Activated T-cell treated with anti-CD3 and anti-CD28 coated beads, Interleukin-2, amount 50 U/mL, for 4 hours (primary cell): ENCODE data around the gene PTAFR. TPM values are rescaled to one million over a fixed set of nuclear protein-coding genes. Genes with fewer than 3 reads are reported as not detected.

ENCODE experiments used
- ATAC-seq, 2 donors: fragments of 200-7000 bp; cut with Tn5 transposase; one replicate each; pipeline ENCODE4 v1.10.0; 2021
- DNase-seq: peaks from one replicate; pipeline ENCODE4 v3.0.0-alpha.2; 2020
- H3K27me3 Mint-ChIP-seq: one replicate; pipeline ENCODE4 v1.8.0; 2021; ENCODE audit warnings: low read depth, mixed read lengths
- H3K36me3 Mint-ChIP-seq: one replicate; pipeline ENCODE4 v1.8.0; 2022; ENCODE audit warnings: mixed read lengths; ENCODE audit not compliant: insufficient read depth
- H3K4me1 Mint-ChIP-seq: one replicate; pipeline ENCODE4 v1.8.0; 2021; ENCODE audit warnings: low read depth, mixed read lengths
- H3K4me3 Mint-ChIP-seq: one replicate; pipeline ENCODE4 v1.8.0; 2021; ENCODE audit warnings: mild to moderate bottlenecking, moderate library complexity, mixed read lengths
- H3K9me3 Mint-ChIP-seq: one replicate; pipeline ENCODE4 v1.8.0; 2021; ENCODE audit warnings: mixed read lengths
- total RNA-seq, 3 donors: library from RNA; stranded (reverse); gene quantifications; one replicate each; pipeline ENCODE4 v1.2.1, GENCODE V29; 2021

PTAFR gene
- total RNA-seq, 3 donors from 2014 or later: 0.96 to 3.4 (median 1.3) TPM

DNA sequence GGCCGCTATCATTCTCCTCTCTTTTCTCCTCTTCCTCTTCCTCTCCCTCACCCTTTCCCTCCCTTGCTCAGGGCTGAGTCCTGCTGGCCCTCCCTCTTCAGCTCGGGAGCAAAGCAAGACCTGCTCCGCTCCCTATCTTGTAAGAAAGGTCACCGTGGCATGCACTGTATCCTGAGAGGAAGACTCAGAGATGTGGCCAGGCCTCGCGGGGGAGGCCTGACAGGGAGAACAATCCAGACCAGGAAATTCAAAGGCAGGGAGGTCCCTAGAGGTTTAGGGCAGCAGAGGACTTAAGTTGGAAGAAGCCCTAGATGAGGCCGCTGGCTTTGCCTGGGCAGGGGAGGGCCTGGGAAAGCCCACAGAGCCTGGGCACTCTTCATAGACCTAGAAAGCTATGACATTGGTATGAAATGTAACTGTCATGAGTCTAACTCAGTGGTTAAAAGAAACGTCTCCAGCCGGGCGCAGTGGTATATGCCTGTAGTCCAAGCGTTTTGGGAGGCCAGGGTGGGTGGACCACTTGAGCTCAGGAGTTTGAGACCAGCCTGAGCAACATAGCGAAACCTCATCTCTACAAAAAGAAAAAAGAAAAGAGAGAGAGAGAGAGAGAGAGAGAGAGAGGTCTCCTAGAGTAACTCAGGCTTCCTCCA lies 14.6 kb upstream of the PTAFR start:
- Mint-ChIP-seq H3K4me3 (no peak overlapping the region), H3K9me3 (no peaks in the 10 kb centered on the region), H3K4me1 (no peaks in the 10 kb centered on the region)

GRCh38 chr1:28190337-28190979 lies 14.0 kb upstream of the PTAFR start:
- no peak for ATAC-seq
- Mint-ChIP-seq H3K4me1 (no peaks in the 10 kb centered on the region), H3K27me3 (no peaks in the 10 kb centered on the region), H3K36me3 (peaks cover 5% of the 10 kb centered on the region), H3K9me3 (no peaks in the 10 kb centered on the region), H3K4me3 (no peak overlapping the region)
- no peak for DNase-seq

More for the DNA sequence above, 14.6 kb upstream of the PTAFR start:
- Mint-ChIP-seq H3K27me3 (no peaks in the 10 kb centered on the region), H3K36me3 (peaks cover 5% of the 10 kb centered on the region)
- no peak for ATAC-seq
- DNase-seq: no peak

- no peak for DNase-seq
- no peak for ATAC-seq
- Mint-ChIP-seq H3K27me3 (no peaks in the 10 kb centered on the region), H3K4me3 (no peak overlapping the region), H3K36me3 (peaks cover 2% of the 10 kb centered on the region), H3K4me1 (peaks cover 10% of the 10 kb centered on the region), H3K9me3 (no peaks in the 10 kb centered on the region)
Observed at GRCh38 chr1:28185071-28185470, 8.6 kb upstream of the PTAFR start.

DNA sequence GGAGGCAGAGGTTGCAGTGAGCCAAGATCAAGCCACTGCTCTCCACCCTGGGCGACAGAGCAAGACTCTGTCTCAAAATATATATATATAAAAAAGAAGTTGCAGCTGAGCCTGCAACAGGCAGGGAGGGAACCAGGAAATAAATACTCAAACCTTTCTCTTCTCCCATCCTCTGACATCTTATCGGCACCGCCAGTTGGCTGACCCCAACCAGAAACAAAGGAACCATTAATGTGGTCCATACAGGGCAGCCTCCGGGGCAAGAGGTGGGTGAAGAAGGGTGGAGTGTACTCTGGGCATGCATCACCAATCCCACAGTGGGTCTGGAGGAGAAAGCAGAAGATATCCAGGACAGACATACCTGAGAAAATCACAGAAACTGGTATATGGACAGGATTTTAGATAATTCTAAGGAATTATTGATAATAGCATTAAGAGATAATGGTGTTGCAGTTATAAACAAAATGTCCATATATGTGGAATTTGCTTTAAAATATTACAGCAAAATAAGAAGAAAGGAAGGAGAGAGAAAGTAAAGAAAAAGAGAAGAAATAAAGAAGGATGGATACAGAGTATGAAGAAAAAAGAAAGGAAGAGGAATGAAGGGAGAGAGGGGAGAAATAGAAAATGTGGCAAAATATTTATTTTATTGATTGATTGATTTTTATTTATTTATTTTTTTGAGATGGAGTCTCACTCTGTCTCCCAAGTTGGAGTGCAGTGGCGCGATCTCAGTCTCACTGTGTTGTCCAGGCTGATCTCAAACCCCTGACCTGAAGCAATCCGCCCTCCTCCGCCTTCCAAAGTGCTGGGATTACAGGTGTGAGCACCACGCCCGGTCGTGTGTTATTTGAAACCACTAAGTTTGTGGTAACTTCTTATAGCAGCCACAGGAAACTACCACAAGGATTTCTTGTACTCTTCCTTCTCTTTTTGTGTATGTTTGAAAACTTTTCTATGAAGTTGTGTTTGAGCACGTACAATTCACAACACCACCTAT lies 4.1 kb upstream of the PTAFR start:
- ATAC-seq (no peak), DNase-seq (no peak)
- no peak overlapping the region for H3K4me3 Mint-ChIP-seq
- peaks cover 13% of the 10 kb centered on the region for H3K4me1 Mint-ChIP-seq
- peaks cover under 1% of the 10 kb centered on the region for H3K27me3 Mint-ChIP-seq
- H3K36me3 Mint-ChIP-seq: peaks cover 2% of the 10 kb centered on the region
- H3K9me3 Mint-ChIP-seq: no peaks in the 10 kb centered on the region

GRCh38 chr1:28178690-28179485 lies 2.4 kb upstream of the PTAFR start:
- H3K27me3 Mint-ChIP-seq: peaks cover 7% of the 10 kb centered on the region
- H3K9me3 Mint-ChIP-seq: no peaks in the 10 kb centered on the region
- no peak overlapping the region for H3K4me3 Mint-ChIP-seq
- no peak for DNase-seq
- peaks cover 20% of the 10 kb centered on the region for H3K4me1 Mint-ChIP-seq
- no peak for ATAC-seq
- H3K36me3 Mint-ChIP-seq: no peaks in the 10 kb centered on the region

DNA sequence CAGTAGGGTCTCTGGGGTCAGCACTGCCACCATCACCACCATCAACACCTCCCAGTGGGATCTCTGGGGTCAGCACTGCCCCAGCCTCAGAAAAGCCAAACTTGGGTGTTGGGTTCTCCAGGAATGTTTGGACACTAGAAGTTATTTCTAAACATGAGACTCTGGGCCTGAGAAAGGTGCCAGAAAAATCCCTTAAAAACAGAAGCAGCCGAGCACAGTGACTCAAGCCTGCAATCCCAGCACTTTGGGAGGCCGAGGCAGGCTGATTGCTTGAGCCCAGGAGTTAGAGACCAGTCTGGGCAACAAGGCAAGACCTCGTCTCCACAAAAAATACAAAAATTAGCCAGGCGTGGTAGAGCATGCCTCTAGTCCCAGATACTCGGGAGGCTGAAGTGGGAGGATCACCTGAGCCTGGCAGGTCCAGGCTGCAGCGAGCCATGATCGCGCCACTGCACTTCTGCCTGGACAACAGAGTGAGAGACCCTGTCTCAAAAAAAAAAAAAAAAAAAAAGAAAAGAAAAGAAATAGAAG lies 470 bp downstream of the PTAFR start:
- Mint-ChIP-seq H3K4me1 (peaks cover 38% of the 10 kb centered on the region), H3K27me3 (peaks cover 7% of the 10 kb centered on the region), H3K4me3 (no peak overlapping the region), H3K36me3 (no peaks in the 10 kb centered on the region), H3K9me3 (no peaks in the 10 kb centered on the region)
- ATAC-seq (no peak), DNase-seq (no peak)

DNA sequence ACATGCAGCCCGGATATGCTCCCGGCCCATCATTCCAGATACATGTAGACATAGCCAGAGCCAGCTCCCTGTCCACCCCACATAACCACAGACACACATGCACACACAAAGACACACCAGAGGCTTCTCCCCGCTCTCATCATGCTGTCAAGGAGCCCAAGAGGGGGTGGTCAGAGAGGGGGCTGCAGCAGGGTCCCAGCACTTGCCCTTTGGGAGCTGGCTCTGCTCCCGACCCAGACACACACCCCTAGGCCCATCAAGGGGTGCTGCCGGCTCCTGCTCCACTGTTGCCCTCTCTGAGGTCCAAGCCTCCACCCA lies 2.6 kb downstream of the PTAFR start:
- DNase-seq: no peak
- peaks cover 7% of the 10 kb centered on the region for H3K27me3 Mint-ChIP-seq
- H3K4me1 Mint-ChIP-seq: peaks cover 44% of the 10 kb centered on the region
- H3K9me3 Mint-ChIP-seq: no peaks in the 10 kb centered on the region
- H3K4me3 Mint-ChIP-seq: peak overlapping the region; percentile 8
- no peaks in the 10 kb centered on the region for H3K36me3 Mint-ChIP-seq
- ATAC-seq: no peak

DNA sequence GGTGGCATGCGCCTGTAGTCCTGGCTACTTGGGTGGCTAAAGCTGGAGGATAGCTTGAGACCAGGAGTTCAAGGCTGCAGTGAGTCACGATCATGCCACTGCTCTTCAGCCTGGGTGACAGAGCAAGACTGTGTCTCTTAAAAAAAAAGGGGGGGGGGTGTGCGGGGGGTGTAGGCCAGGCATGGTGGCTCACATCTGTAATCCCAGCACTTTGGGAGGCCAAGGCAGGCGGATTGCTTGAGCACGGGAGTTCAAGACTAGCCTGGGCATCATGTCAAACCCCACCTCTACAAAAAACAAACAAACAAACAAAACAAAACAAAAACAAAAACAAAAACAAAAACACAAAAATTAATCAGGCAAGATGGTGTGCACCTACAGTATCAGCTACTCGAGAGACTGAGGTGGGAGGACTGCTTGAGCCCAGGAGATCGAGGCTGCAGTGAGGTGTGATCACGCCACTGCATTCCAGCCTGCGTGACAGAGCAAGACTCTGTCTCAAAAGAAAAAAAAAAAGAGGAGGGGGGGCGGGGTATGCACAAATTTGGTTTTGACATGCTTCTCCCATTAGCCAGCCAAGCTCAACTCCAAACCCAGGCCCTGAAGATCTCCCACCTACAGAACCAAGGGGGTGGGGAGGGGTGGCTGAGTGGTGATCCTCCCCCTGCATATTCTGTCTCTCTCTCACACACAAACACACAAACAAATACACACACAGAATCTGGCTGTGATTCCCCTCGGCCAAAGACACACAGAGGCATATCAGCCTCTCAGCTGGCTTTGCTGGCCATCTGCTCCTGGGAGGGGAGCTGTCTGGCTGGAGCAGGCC lies 3.1 kb downstream of the PTAFR start:
- H3K27me3 Mint-ChIP-seq: peaks cover 7% of the 10 kb centered on the region
- no peak for DNase-seq
- peak overlapping the region; percentile 8 for H3K4me3 Mint-ChIP-seq
- ATAC-seq: no peak
- H3K36me3 Mint-ChIP-seq: no peaks in the 10 kb centered on the region
- no peaks in the 10 kb centered on the region for H3K9me3 Mint-ChIP-seq
- H3K4me1 Mint-ChIP-seq: peaks cover 50% of the 10 kb centered on the region

- DNase-seq: no peak
- Mint-ChIP-seq H3K4me3 (no peak overlapping the region), H3K4me1 (peaks cover 53% of the 10 kb centered on the region), H3K27me3 (peaks cover 7% of the 10 kb centered on the region), H3K9me3 (no peaks in the 10 kb centered on the region), H3K36me3 (no peaks in the 10 kb centered on the region)
- peak; percentile 15 to 35 for ATAC-seq
Observed at GRCh38 chr1:28172713-28173150, 3.8 kb downstream of the PTAFR start.

GRCh38 chr1:28171246-28171645 lies 5.2 kb downstream of the PTAFR start:
- H3K27me3 Mint-ChIP-seq: peaks cover 7% of the 10 kb centered on the region
- no peaks in the 10 kb centered on the region for H3K9me3 Mint-ChIP-seq
- H3K4me1 Mint-ChIP-seq: peaks cover 53% of the 10 kb centered on the region
- no peak overlapping the region for H3K4me3 Mint-ChIP-seq
- ATAC-seq: no peak
- no peak for DNase-seq
- H3K36me3 Mint-ChIP-seq: no peaks in the 10 kb centered on the region

DNA sequence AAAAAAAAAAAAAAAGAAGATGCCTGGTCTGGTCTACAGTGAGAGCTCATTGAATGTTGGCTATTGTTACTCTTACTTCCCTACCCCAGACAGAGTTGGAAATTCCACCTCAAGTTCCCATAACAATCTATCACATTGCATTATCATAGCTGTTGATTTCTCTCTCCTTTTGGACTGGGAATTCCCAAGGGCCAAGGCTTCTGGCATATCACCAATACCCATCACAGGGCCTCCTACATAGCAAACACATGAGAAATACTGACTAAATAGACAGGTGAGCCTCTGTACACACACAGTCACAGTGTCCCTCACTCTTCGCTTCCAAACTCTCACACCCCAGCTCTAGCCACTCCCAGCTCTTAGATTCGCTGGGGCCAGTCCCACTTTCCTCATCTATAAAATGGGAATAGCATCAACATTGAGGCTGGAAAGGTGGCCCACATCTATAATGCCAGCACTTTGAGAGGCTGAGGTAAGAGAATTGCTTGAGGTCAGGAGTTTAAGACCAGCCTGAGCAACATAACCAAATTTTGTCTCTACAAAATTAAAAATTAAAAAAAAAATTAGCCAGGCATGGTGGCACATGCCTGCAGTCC lies 6.4 kb downstream of the PTAFR start:
- Mint-ChIP-seq H3K4me3 (no peak overlapping the region), H3K9me3 (no peaks in the 10 kb centered on the region), H3K36me3 (no peaks in the 10 kb centered on the region), H3K27me3 (peaks cover 4% of the 10 kb centered on the region), H3K4me1 (peaks cover 53% of the 10 kb centered on the region)
- no peak for ATAC-seq
- no peak for DNase-seq

DNA sequence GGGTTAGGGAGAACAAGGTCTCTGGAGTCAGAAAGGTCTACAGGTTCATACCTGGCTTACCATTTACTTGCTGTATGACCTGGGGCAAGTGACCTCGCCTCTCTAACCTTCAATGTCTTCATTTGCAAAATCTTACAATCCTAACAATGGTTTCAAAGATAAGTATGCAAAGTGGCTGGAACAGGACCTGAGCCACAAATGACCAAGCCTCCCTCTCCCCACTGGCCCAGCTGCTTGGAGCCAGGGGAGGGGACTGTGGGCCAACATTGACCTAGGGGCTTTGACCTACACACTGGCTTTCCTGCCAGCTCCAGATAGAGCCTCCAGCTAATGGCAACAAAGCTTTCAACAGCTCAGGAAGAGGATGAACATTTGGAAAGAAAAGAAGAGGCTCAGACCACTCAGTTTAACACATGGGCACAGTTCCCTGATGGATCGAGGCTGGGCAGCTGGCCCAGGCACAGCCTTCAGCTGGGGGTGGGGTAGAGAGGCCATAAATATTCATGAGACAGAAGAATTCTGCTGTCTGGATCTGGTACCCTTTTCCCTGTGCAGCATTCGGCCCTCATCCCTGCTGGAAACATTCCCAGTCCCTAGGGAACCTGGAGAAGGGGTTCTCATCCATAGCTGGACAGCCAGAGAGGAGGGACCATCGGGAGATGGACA lies 12.9 kb downstream of the PTAFR start:
- H3K4me1 Mint-ChIP-seq: peaks cover 8% of the 10 kb centered on the region
- H3K36me3 Mint-ChIP-seq: peaks cover 2% of the 10 kb centered on the region
- DNase-seq (no peak), ATAC-seq (no peak)
- H3K27me3 Mint-ChIP-seq: peaks cover 4% of the 10 kb centered on the region
- H3K4me3 Mint-ChIP-seq: no peak overlapping the region
- H3K9me3 Mint-ChIP-seq: no peaks in the 10 kb centered on the region
